HepG2 (cell line): ENCODE measurements around the gene TSC22D3. TPM values are rescaled to one million over a fixed set of nuclear protein-coding genes. Genes with fewer than 3 reads are reported as not detected.

ENCODE experiments used
- ATAC-seq: fragments of 200-7000 bp; cut with Tn5 transposase; 3 replicates; pipeline ENCODE4 v1.9.1; 2020; ENCODE audit warnings: mild to moderate bottlenecking, moderate library complexity
- BruUV-seq: library from RNA; stranded (reverse); fragments of 400-500 nt; replicated peaks from 2 replicates; lab custom pipeline; 2021; lab: Mats Ljungman, UMichigan
- CTCF ChIA-PET: fragments of 300-600 bp; formaldehyde crosslinking; extraction: SDS; loops from one replicate; lab custom pipeline; 2021; ENCODE audit warnings: low total read pairs, inconsistent platforms, low intra/inter-chr PET ratio; lab: Yijun Ruan, JAX
- POLR2A ChIA-PET: fragments of 350-600 bp; sonication (Branson Sonifier 250); formaldehyde crosslinking; loops from one replicate; lab custom pipeline; 2020; ENCODE audit warnings: antibody characterized with exemption, inconsistent platforms; lab: Yijun Ruan, JAX
- DNase-seq: peaks from one replicate; pipeline ENCODE4 v3.0.0-alpha.2; 2015; ENCODE audit warnings: low spot score
- FAIRE-seq: peaks from 3 replicates; lab custom pipeline; 2011; peaks lifted over from hg19 to GRCh38; lab: Jason Lieb, UNC
- H2AFZ ChIP-seq: one replicate; pipeline ENCODE4 v1.6.1; 2011; ENCODE audit warnings: low read length, inconsistent platforms
- H3K27ac ChIP-seq: fragments of 300-600 bp; 3 replicates; pipeline ENCODE4 v1.8.0; 2011; ENCODE audit warnings: mixed run types, mild to moderate bottlenecking, mixed read lengths, low read length, inconsistent platforms; ENCODE audit not compliant: insufficient read depth; ENCODE audit errors: extremely low read length
- H3K27me3 ChIP-seq, 2 experiments: fragments of 200-600 bp in 1 of 2; 2 replicates in 1 of 2; 3 replicates in 1 of 2; pipeline versions ENCODE4 v1.6.0 to v1.8.0; 2011; ENCODE audit warnings: low read length in 2 of 2, mild to moderate bottlenecking in 2 of 2, moderate library complexity in 2 of 2, inconsistent platforms in 1 of 2; ENCODE audit not compliant: insufficient read depth in 2 of 2, control insufficient read depth in 1 of 2
- H3K36me3 ChIP-seq, 2 experiments: fragments of 200-600 bp in 1 of 2; replicated peaks in 1 of 2; 2 replicates in 1 of 2; 3 replicates in 1 of 2; pipeline versions ENCODE4 v1.5.1 to v1.8.0; 2011; ENCODE audit warnings: low read length in 2 of 2, inconsistent platforms in 1 of 2; ENCODE audit not compliant: insufficient read depth in 2 of 2, control insufficient read depth in 1 of 2
- H3K4me1 ChIP-seq: 2 replicates; pipeline ENCODE4 v1.5.1; 2012; ENCODE audit warnings: low read length, inconsistent platforms; ENCODE audit not compliant: insufficient read depth
- H3K4me2 ChIP-seq: 2 replicates; pipeline ENCODE4 v1.6.0; 2011; ENCODE audit warnings: low read depth, low read length, inconsistent platforms
- H3K4me3 ChIP-seq, 3 experiments: fragments of 200-600 bp in 1 of 3; sonication (generic), shearing (Covaris generic) in 1 of 3; replicated peaks in 1 of 3; 2 replicates each; pipeline ENCODE4 v1.5.1; 2011 to 2016; ENCODE audit warnings: low read length in 3 of 3, inconsistent platforms in 2 of 3, low read depth in 2 of 3, mild to moderate bottlenecking in 2 of 3, control low read depth in 1 of 3, mixed read lengths in 1 of 3; ENCODE audit not compliant: insufficient read depth in 1 of 3
- H3K79me2 ChIP-seq: one replicate; pipeline ENCODE4 v1.6.1; 2011; ENCODE audit warnings: low read length, inconsistent platforms; ENCODE audit not compliant: insufficient read depth
- H3K9ac ChIP-seq: 2 replicates; pipeline ENCODE4 v1.6.0; 2011; ENCODE audit warnings: mild to moderate bottlenecking, low read depth, low read length, inconsistent platforms; ENCODE audit not compliant: insufficient read depth
- H3K9me3 ChIP-seq: 2 replicates; pipeline ENCODE4 v1.5.1; 2012; ENCODE audit warnings: mild to moderate bottlenecking, low read length
- H4K20me1 ChIP-seq: 2 replicates; pipeline ENCODE4 v1.6.0; 2011; ENCODE audit warnings: inconsistent platforms, mild to moderate bottlenecking, low read length, moderate library complexity; ENCODE audit not compliant: insufficient read depth
- ARID2 ChIP-seq: sonication (generic); formaldehyde crosslinking; IDR thresholded peaks from 2 replicates; pipeline ENCODE4 v1.8.1; 2022; ENCODE audit warnings: mild to moderate bottlenecking, missing genetic modification reagents, borderline replicate concordance
- FOXA1 ChIP-seq, 2 experiments: fragments of 450-650 bp in 1 of 2; sonication (generic) in 1 of 2; formaldehyde crosslinking in 1 of 2; IDR thresholded peaks; 2 replicates each; pipeline versions ENCODE4 v1.4.0 to v1.6.1; 2016 to 2020; ENCODE audit warnings: missing genetic modification reagents in 1 of 2
- FOXP4 ChIP-seq: sonication (generic); formaldehyde crosslinking; IDR thresholded peaks from 2 replicates; pipeline ENCODE4 v1.4.0; 2020; ENCODE audit warnings: missing genetic modification reagents
- HOXD1 ChIP-seq: sonication (generic); formaldehyde crosslinking; IDR thresholded peaks from 2 replicates; pipeline ENCODE4 v1.5.0; 2020; ENCODE audit warnings: missing genetic modification reagents
- IRX3 ChIP-seq: sonication (generic); formaldehyde crosslinking; IDR thresholded peaks from 2 replicates; pipeline ENCODE4 v1.8.1; 2023; ENCODE audit warnings: mild to moderate bottlenecking, low read depth, missing genetic modification reagents, borderline replicate concordance
- MATR3 ChIP-seq: sonication (generic); formaldehyde crosslinking; IDR thresholded peaks from 2 replicates; pipeline ENCODE4 v1.4.0; 2020; ENCODE audit warnings: missing genetic modification reagents
- MXD1 ChIP-seq: sonication (generic); formaldehyde crosslinking; IDR thresholded peaks from 2 replicates; pipeline ENCODE4 v1.4.0; 2020; ENCODE audit warnings: mild to moderate bottlenecking, missing genetic modification reagents
- MXD3 ChIP-seq: IDR thresholded peaks from 2 replicates; pipeline ENCODE4 v1.6.1; 2016; ENCODE audit warnings: mild to moderate bottlenecking, missing biosample characterization, missing genetic modification reagents
- NR1H2 ChIP-seq: sonication (generic); formaldehyde crosslinking; IDR thresholded peaks from 2 replicates; pipeline ENCODE4 v1.8.1; 2022; ENCODE audit warnings: low read depth, missing genetic modification reagents, borderline replicate concordance
- PCBP2 ChIP-seq: fragments of 200-400 bp; formaldehyde crosslinking; optimal IDR thresholded peaks from 2 replicates; pipeline ENCODE3; 2018; ENCODE audit warnings: low read length, low read depth; ENCODE audit not compliant: poor library complexity, severe bottlenecking
- PHF5A ChIP-seq: IDR thresholded peaks from one replicate; pipeline ENCODE4 v1.6.1; 2018; ENCODE audit warnings: low read depth, missing genetic modification reagents; ENCODE audit not compliant: unreplicated experiment
- POLR2A ChIP-seq, 2 experiments: IDR thresholded peaks; 2 replicates each; pipeline ENCODE4 v1.6.1; 2011; ENCODE audit warnings: low read depth in 2 of 2, low read length in 2 of 2, mild to moderate bottlenecking in 1 of 2, moderate library complexity in 1 of 2; ENCODE audit not compliant: insufficient read depth in 1 of 2
- SIX4 ChIP-seq: sonication (generic); formaldehyde crosslinking; IDR thresholded peaks from 2 replicates; pipeline ENCODE4 v1.4.0; 2020; ENCODE audit warnings: missing genetic modification reagents
- ZIK1 ChIP-seq: sonication (generic); formaldehyde crosslinking; IDR thresholded peaks from 2 replicates; pipeline ENCODE4 v1.5.0; 2020; ENCODE audit warnings: mild to moderate bottlenecking, low read depth, missing genetic modification reagents, borderline replicate concordance
- ZNF224 ChIP-seq: sonication (generic); formaldehyde crosslinking; IDR thresholded peaks from 2 replicates; pipeline ENCODE4 v1.5.0; 2020; ENCODE audit warnings: mild to moderate bottlenecking, missing genetic modification reagents
- ZNF225 ChIP-seq: sonication (generic); formaldehyde crosslinking; IDR thresholded peaks from 2 replicates; pipeline ENCODE4 v1.4.0; 2020; ENCODE audit warnings: mild to moderate bottlenecking, missing genetic modification reagents
- ZNF253 ChIP-seq: sonication (generic); formaldehyde crosslinking; IDR thresholded peaks from 2 replicates; pipeline ENCODE4 v1.8.0; 2022; ENCODE audit warnings: mild to moderate bottlenecking, missing genetic modification reagents, borderline replicate concordance
- WGBS: methylation state at CpG from one replicate; pipeline ENCODE4 v1.1.6; 2017; ENCODE audit warnings: low lambda C conversion rate; 5-methylcytosine and 5-hydroxymethylcytosine counted together
- in situ Hi-C: cut with HindIII; loops from 2 replicates; pipeline ENCODE4 v1.10.0; 2017; ENCODE audit warnings: low pct_unique_long_range_greater_than_20kb; ENCODE audit not compliant: extremely low pct_ligation_motif_present
- intact Hi-C: fragments of 100-400 bp; cut with micrococcal nuclease; formaldehyde crosslinking; loops from one replicate; pipeline ENCODE4 v1.10.0; 2022; ENCODE audit not compliant: unreplicated experiment
- polyA plus RNA-seq, 8 experiments: library from polyadenylated mRNA; depleted of rRNA in 3 of 8; stranded (reverse) in 7 of 8; unstranded in 1 of 8; fragments of >200 nt; fragmentation: Illumina TruSeq in 4 of 8; extraction: Trizol in 4 of 8; gene quantifications; 2 replicates each; pipeline versions ENCODE4 v1.2.1 to v1.2.3, GENCODE V29; 2011 to 2016; ENCODE audit warnings: low read depth in 4 of 8, missing spikeins in 1 of 8, mixed read lengths in 1 of 8; ENCODE audit not compliant: insufficient read depth in 1 of 8
- total RNA-seq, 5 experiments: library from RNA; depleted of rRNA; stranded (reverse); fragments of >200 nt; fragmentation: Illumina TruSeq; extraction: Trizol; gene quantifications; 2 replicates each; pipeline ENCODE4 v1.2.3, GENCODE V29; 2016; ENCODE audit warnings: low read depth in 1 of 5
- TF ChIP-seq, protein P1 (sequence below): sonication (generic); formaldehyde crosslinking; IDR thresholded peaks from 2 replicates; pipeline ENCODE4 v1.8.0; 2023; ENCODE audit warnings: mild to moderate bottlenecking, missing genetic modification reagents

Gene TSC22D3
- total and polyA plus RNA-seq, 2 of the 13 experiments (the other 11 are each of a cell fraction or from before 2014, with no cell fraction given): 0.82 to 1.5 TPM

DNA sequence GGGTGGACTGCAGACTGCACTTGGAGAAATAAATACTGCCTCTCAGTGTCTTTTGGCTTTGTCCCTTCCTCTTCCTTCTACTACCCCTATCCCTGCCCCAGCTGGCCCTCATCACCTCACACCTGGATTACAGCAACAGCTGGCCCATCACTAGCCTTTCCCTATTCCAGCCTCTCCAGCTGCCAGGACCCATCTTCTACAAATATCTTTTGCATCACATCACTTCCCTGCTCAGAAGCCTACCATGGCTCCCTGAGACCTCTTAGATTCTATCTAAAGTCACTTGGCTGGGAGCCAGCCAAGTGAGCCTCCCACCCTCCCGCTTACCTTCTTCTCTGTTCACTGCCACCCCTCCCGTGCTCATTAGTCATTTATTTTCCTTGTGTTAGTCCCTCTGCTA is 66.8 kb downstream of the TSC22D3 start (continued):
- TF ChIP-seq MXD1 (CRISPR knock-in tag): no peak
- TF ChIP-seq, all 625 proteins: peak for 0

DNA sequence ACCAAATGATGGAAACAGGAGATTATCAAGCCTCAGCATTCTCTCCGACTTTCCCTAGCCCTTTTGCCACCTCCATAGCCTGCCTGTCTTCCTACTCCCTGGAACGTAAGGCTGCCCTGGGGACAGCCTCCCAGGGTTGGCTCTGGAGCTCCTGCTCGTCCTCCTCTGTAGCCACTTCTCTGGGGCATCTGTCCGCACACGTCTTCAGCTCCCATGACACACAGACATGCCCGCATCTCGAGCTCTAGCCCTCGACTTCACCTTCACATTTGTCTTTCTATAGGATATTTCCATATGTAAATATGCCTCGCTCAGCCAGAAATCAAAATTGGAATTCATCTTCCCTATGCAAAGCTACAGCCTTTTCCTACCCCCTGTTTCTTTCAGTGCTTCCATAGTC is 67.7 kb downstream of the TSC22D3 start:
- Histone ChIP-seq H3K27me3 (no peaks in the 10 kb centered on the region), H3K9ac (no peak overlapping the region), H3K27ac (no peak overlapping the region), H3K79me2 (no peaks in the 10 kb centered on the region), H3K4me1 (peaks cover 12% of the 10 kb centered on the region), H2AFZ (no peak overlapping the region), H3K4me3 (no peak overlapping the region), H3K36me3 (no peaks in the 10 kb centered on the region), H4K20me1 (no peaks in the 10 kb centered on the region), H3K9me3 (no peaks in the 10 kb centered on the region), H3K4me2 (no peak overlapping the region)
- ChIA-PET CTCF (no interaction called here), POLR2A (no interaction called here)
- FAIRE-seq: no peak
- no peak for ATAC-seq
- intact Hi-C loops: no loop called here
- TF ChIP-seq ZIK1 (no peak), MXD3 (CRISPR knock-in tag) (no peak), FOXA1 (IDR thresholded peaks at IDR 0.05) (no peak), FOXA1 (CRISPR knock-in tag; IDR thresholded peaks at IDR 0.05) (no peak), HOXD1 (CRISPR knock-in tag) (no peak), FOXP4 (CRISPR knock-in tag) (no peak), PCBP2 (no peak), IRX3 (no peak), ZNF225 (CRISPR knock-in tag) (no peak), SIX4 (CRISPR knock-in tag) (no peak), ZNF224 (CRISPR knock-in tag) (no peak), PHF5A (no peak), ARID2 (no peak), MATR3 (CRISPR knock-in tag) (no peak), NR1H2 (CRISPR knock-in tag) (no peak), ZNF253 (CRISPR knock-in tag) (no peak), POLR2A (IDR thresholded peaks at IDR 0.05; ENCODE audit: insufficient read depth in 1 of 2, low read depth in 2 of 2, low read length in 2 of 2) (no peak)
- TF ChIP-seq, protein P1, sequence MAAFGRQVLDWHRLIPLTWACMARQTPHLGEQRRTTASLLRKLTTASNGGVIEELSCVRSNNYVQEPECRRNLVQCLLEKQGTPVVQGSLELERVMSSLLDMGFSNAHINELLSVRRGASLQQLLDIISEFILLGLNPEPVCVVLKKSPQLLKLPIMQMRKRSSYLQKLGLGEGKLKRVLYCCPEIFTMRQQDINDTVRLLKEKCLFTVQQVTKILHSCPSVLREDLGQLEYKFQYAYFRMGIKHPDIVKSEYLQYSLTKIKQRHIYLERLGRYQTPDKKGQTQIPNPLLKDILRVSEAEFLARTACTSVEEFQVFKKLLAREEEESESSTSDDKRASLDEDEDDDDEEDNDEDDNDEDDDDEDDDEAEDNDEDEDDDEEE: no peak
- in situ Hi-C loops: no loop called here
- BruUV-seq: no TSS peak
- DNase-seq: no peak
- 32% methylated on average over 9 of the region's 9 CpGs for WGBS
